GM18870 (cell line): ENCODE data around the gene ADCY2.
A peak's percentile ranks its signal among the peaks of the same experiment; 100 is the strongest.

ENCODE experiments used
- ATAC-seq: cut with Tn5 transposase; IDR thresholded peaks from one replicate; pipeline ENCODE4 v1.9.1; 2021; ENCODE audit warnings: moderate library complexity; ENCODE audit not compliant: unreplicated experiment

ADCY2 gene

DNA sequence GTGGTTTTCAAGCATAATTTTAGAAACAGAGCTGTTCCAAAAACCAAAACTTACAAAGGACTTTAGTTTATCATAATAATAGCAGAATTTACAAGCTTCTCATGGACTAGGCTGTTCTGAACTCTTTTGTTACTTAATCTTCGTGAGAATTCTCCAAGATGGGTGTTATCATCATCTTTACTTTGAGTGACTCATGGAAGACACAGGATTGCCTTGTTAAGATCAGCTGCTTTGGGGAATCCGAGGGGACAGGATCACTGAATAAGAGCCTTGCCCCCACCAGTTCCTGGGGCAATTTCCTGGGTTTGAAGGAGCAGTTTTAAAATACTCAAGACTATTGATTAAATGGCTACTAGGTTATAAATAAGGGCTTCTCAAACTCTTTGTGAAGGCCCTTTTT, 374.5 kb downstream of the ADCY2 start:
- ATAC-seq, result no peak

GRCh38 chr5:7772141-7772540, 376.2 kb downstream of the ADCY2 start:
- ATAC-seq, result no peak

- no peak for ATAC-seq
Measured at GRCh38 chr5:7773178-7773577, 377.2 kb downstream of the ADCY2 start.

GRCh38 chr5:7776442-7776841, 380.5 kb downstream of the ADCY2 start:
- no peak for ATAC-seq

GRCh38 chr5:7779019-7780005, 383.4 kb downstream of the ADCY2 start:
- ATAC-seq, result no peak

DNA sequence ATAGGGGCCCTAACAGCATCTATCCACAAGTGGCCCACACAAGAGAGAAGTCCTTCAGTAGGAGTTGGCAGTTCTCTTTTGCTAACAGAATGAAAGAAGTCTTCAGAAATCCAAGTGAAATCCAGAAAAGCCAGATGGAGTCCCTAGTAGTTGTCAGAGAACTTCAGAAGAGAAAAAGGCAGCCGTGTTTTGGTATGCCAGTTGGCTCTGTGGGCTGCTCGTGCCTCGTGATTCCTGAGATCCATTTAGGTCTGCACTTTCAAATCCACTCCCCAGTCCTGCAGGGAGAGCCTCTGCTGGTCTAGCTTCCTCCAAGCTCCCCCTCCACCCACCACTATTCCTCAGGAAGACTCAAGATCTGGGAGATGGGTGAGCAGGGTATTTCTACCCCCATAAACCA, 386.0 kb downstream of the ADCY2 start:
- ATAC-seq, result no peak

DNA sequence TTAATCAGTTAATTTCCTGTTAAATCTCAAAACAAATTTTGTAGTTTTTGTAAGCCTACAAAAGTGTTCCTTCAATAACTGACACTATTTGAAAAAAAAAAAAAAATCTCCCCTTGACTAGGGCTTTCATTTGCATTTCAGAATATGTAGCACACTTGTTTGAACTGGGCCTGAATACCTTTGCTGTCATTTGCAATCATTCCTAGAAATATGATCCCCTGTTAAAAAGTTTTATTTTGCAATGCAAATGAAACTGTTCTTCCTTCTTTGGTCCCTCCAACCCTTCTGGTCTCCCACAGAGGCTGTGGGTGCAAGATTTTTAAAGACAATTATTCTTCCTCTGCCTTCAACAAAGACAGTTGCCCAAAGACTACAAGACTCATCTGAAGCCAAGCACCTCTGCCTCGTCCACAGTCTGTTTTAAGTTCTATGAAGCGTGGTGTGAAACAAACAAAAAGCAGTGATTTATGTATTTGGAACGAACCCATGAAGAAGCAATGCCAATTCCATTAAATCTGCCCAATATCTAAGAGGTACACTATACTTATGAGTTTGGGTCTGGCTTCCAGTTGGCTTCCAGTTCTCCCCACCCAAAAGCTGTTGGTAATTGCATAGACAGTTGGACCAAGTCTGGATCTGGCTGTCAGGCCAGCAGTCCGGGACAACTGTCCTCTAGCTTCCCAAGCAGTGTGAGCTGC, 388.9 kb downstream of the ADCY2 start:
- no peak for ATAC-seq

- ATAC-seq, result no peak
Measured at GRCh38 chr5:7787770-7788169, 391.8 kb downstream of the ADCY2 start.

GRCh38 chr5:7789567-7789966, 393.6 kb downstream of the ADCY2 start:
- ATAC-seq, result no peak

- no peak for ATAC-seq
Measured at GRCh38 chr5:7793895-7794294, 398.0 kb downstream of the ADCY2 start.

DNA sequence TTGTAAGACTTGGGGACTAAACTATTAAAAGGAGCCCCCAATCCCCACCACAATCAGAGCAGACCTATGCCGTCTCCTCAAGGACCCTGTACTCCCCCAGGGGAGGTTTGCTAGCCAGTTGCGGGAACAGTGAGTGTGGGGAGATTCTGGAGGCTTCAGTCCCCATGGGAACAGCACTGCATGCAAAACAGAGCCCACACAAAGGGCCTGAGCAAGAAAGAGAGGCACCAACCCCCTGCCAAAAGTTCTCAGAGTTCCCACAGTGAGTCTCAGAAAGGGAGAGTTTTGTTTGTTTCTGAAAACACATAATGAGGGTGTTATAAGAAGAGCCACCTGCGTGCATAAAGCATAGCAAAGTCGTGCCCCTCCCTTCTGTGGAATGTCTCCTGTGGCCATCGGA, 398.4 kb downstream of the ADCY2 start:
- ATAC-seq, result peak; percentile 91

DNA sequence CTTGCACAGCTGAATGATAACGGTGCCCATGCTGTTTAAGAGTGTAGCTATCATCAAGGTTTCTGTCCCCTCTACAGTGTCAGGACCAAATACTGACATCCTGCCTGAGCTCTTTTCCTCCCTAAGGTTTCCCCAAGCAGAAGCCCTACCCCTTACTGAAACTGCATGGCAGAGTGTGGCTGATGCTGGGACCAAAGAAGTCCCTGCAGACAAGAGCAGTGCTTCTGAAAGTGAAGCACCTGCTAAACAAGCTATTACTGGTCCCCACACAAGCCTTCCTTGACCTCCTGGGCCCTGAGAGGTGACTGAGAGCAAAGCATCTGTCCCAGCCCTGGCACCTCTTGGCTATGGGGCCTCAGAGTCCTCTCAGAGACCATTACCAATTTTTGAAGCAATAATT, 398.9 kb downstream of the ADCY2 start:
- peak; percentile 35 for ATAC-seq

DNA sequence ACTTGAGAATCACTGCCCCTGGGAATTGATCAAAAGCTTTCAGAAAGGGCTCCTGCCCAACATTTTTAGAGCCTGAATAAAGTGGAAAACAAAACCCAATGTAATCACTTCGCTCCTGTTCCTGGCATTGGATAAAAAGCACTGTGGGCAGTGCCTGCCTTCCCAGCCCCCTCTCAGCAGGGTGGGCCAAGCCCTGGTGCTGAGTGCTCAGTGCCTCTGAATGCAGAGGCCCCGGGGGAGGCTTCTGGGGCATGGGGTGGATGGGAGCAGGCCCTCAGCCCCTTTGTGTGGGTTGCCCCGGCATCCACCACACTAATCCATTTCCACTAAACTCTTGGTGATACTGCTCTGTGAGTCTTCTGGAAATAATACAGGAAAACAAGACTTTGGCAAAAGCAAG, 399.4 kb downstream of the ADCY2 start:
- ATAC-seq, result no peak

- no peak for ATAC-seq
Measured at GRCh38 chr5:7801891-7802614, 406.1 kb downstream of the ADCY2 start.

- no peak for ATAC-seq
Measured at GRCh38 chr5:7802855-7803254, 406.9 kb downstream of the ADCY2 start.

DNA sequence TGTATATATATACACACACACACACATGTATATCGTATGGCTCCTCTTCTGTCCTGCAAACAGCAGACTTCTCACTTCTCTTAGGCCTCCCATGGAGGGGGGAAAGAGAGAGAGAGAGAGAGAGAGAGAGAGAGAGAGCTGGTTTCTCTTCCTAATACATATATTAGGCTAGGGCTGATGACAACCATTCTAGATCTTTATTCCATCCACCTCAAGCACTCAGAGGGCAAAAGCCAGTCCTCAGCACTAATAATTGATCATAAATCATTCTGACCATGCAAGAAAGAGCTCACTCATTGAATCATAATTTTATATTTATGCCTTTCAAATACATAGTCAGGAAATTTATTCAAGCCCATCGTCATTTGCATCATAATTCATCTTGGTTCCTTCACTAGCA, 408.0 kb downstream of the ADCY2 start:
- no peak for ATAC-seq

GRCh38 chr5:7805379-7805778, 409.4 kb downstream of the ADCY2 start:
- no peak for ATAC-seq

GRCh38 chr5:7808998-7809397, 413.1 kb downstream of the ADCY2 start:
- no peak for ATAC-seq

DNA sequence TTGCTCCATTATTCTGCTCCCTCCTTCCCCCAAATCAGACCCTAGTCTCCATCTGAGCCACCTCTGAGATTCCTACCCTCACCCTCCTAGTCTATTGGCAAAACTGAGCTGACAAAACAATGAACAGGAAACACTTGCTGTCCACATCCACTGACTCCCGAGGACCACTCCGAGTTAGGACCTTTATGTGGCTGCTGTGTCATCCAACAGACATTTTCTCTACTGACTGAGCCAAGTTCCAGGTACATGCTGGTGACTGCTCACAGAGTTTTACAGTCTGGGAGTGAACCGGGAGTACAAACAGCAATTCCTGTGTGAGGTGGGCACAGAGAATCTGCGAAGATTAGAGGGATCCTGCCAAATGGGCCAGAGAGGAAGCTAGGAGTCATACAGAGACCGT, 415.8 kb downstream of the ADCY2 start:
- no peak for ATAC-seq

GRCh38 chr5:7813007-7813406, 417.1 kb downstream of the ADCY2 start:
- no peak for ATAC-seq

GRCh38 chr5:7813576-7813975, 417.6 kb downstream of the ADCY2 start:
- no peak for ATAC-seq

DNA sequence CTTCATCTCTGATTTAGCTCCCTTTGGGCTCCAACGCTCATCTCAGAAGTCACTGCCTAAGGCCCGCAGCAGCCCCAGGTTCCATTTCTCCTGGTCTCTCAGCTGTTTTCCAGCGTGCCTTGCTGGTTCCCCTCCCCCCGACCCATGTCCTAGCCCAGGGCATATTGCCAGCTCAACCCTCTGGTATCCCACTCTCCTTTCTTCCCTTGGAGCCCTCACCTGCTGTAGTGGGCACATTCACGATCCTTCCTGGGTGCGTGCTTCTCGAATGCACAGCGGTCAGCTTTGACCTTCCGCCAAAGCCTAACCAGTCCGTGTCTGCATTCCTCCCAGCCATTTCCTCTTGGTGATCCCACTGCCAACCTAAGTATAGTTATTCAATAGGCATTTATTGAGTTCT, 418.9 kb downstream of the ADCY2 start:
- no peak for ATAC-seq
